CD4-positive, alpha-beta T cell treated with Interleukin-12 subunit alpha and Interleukin-12 subunit beta, for 1 hour (primary cell): ENCODE data around the gene HORMAD2.
A peak's percentile ranks its signal among the peaks of the same experiment; 100 is the strongest.

ENCODE experiments used
- DNase-seq: peaks from one replicate; pipeline ENCODE4 v3.0.0-alpha.2; 2020

Gene HORMAD2, protein sequence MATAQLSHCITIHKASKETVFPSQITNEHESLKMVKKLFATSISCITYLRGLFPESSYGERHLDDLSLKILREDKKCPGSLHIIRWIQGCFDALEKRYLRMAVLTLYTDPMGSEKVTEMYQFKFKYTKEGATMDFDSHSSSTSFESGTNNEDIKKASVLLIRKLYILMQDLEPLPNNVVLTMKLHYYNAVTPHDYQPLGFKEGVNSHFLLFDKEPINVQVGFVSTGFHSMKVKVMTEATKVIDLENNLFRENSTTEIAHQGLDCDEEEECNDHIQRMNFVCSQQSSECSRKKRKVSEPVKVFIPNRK

DNA sequence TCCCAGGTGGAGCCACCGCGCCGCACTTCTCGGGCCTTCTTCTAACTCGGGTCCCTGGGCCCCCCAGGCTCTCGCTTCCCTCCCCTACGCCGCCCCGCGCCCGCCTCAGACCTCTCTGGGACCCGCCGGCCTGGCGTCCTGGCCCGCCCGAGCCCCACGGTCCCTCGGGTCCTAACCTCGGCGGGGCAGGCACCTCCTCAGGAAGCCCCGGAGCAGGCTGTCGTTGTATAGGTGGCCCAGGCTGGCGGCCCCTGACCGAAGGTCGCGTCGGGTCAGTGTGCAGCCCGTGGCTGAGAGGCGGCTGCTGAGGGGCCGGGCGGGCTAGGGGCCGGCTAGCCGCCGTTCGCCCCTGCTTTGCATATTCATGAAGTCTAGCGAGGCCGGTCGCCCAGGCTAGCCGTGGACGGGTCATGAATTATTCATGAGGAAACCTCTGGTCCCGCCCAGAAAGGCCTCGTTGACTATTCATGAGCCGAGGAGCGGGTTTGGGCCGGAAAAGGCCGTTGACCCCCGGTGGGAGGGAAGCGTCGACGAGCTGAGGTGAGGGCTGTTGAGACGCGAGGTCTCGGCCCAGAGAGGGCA is at the start of gene HORMAD2:
Gene HORMAD2 (plus strand): TSS at position 513 of the 582 bp plus-strand sequence. CDS start 13,489 bp downstream, outside the sequence.
- DNase-seq: no peak

DNA sequence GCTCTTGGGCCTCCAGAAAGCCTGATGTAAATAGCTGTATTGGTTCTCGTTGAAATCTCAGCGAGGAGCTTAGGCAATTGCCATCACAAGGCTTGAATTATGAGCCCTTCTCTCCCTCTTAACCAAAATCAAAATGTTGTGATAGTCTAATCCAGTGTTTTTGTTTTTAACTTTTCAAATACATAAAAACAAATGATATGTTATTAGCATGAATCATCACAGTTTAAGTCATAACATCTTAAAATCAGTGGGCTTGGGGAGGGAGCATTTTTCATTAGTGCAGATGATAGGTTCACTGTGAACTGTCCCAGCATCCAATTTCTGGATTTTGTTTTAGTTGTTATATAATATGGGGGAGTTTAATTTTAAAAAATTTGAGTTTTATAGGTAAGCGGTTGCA is 48.9 kb upstream of the HORMAD2 start:
- DNase-seq: no peak

DNA sequence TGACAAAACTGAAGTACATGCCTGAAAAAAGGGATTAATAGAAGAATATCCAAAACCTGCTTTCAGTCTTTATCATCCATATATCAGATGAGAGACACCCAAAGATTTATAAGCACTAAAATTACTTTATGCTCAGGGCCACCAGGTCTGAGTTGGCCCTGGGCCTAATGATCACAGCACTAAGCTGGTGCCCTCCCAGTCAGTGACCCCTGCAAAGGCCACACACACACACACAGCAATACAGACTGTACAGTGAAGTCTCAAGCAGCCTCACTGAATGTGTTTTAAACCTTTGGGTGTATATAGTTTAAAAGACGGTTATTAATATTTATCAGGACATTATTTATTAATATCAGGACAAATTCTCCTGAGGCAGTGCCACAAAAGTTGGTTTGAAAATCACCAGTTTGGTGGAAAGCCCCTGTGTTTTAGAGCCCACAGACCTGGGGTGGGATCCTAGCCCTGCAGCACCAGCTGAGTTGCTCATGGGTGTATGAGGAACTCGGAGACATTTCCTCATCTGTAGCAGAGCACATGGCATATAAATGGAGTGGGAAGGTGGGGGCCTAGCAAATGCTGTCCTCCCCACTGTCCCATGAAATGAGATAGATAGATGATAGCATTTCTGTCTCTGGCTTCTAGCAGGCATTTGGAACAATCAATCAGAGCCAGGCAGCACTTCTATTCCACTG is 48.4 kb upstream of the HORMAD2 start:
- no peak for DNase-seq

DNA sequence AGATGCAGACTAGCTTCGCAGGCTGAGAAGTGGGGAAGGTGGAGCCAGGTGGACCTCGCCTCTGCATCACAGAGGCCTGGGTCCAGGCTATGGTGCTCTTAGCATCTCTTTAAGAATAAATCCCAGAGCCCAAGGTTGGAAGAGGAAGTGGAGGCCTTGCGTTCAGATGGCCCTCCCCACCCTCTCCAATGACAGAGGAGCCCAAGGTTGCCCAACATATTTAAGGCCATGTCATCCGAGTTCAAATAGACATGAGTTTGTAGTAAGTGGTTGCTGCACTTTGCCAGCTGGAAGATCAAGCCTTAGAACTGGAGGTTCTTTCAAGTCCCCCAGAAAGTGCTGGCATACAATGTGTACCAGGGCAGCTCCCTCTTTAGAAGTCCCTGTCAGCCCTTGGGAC is 47.1 kb upstream of the HORMAD2 start:
- no peak for DNase-seq

DNA sequence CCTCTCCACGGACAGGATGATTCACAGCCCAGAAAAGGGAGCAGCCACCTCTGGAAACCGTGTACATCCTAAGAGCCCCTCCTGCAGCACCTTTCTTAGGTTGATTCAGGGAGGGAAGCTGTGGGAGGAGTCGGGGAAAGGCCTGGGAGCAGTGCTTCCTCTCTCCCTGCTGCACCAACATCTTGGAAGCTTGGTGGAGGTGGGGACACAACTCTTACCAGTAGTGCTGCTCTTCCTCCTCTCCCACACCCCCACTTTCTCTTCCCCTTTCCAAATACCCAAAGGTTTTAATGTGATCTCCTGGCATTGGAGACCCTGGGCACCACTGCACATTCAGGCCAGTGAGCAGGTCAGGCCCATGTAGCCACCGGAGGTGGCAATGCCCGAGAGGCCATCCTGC is 46.4 kb upstream of the HORMAD2 start:
- DNase-seq: no peak

DNA sequence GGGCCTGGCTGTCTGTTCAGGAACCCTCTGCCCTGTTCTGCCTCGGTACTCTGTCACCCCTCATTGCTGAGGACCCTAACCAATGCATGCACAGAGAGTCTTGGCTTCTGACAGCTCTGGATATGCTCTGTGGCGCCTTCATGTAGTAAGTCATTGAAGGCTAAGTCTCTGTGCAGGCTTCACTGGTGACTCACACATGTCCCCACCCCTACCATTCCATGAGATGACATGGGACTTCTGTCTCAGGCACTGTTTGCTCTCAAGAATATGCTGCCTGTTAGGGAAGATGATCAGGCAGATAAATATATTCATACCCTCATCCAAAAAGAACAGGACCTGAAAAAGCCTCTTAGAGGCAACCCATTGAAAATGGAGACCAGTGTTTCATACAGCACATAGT is 43.6 kb upstream of the HORMAD2 start:
- no peak for DNase-seq

DNA sequence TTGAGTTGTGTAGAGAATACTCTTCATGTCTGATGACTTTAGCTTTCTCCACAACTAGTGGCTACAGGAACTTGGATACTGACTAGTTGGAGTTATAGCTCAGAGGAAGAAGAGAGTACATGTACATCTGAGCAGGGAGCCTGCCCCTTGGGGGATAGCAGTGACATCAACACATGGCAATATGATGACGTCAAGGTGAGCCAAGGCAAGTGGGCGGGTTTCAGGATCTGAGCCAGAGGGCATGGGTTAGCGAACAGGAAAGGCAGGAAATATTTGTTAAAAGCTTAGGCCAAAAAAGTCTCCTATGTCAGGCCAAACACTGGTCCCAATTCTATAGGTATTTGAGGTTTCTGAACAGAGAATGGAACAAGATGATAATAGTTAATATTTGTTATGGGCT is 42.0 kb upstream of the HORMAD2 start:
- no peak for DNase-seq

DNA sequence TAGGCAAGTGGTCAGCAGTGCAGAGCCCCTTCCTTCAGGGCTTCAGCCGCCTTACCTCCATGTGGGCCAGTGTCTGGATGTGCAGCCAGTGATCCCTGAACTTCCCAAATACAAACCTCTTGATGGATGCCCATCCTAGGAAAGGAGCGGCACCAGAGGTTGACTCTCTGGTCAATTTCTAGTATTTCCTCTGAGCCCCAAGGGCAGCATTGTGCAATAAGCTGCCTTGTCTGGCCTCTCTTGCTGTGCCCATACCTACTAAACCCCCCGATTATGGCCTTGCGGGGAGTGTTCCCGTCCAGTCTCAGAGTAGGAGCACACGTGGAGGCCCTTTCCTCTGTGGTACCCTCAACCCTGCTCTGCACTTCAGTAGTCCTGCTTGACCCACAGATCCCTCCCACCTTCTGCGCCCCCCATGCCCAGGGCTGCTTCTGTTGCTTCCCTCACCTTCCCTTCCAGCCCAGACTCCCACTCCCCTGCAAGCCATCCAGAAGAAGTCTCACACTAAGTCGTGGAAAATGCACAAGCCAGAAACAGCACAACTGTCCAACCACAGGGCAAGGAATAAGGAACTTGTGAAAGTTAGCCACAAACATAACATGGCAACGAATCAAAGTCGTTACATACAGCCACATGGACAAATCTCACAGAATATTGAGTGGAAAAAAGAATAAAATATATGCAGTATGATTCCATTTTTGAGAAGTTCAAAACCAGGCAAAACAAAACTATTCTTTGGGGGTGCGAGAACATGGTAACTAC is 39.6 kb upstream of the HORMAD2 start:
- DNase-seq: no peak

DNA sequence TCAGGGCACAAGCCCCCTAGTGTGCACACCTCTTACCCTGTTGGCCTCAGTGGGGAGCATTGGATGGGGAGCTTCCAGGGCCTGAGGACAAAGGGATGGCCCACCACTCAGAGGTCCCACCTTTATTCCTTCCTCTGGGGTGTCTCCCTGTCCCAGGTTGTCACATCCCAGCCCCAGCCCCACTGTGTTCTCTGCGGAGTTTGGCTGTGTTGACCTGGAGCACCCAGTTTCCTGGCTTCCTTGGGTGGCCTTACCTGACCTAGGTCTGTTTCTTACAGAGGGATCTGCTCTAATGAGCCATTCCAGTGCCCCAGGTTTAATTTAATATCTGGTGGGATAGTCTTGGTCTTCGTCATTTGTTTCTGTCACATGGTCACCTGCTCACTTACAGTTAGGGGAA is 38.8 kb upstream of the HORMAD2 start:
- no peak for DNase-seq

DNA sequence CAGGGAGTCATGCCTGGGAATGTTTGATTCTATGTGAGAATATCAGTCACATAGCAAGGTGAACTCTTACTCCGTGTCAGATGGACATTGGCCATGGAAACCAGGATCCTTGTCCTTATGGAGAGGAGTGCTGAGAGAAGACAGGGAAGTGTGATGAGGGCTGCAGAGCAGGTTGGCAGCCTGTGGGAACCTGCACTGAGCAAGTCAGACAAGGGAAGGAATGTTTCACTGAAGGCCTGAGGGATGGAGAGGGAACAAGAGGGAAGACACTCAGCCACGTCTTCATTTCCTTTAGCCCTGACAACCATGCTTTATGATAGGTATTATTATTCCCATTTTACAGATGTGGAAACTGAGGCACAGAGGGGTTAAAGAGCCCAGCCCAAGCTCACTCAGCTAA is 38.4 kb upstream of the HORMAD2 start:
- DNase-seq: no peak

DNA sequence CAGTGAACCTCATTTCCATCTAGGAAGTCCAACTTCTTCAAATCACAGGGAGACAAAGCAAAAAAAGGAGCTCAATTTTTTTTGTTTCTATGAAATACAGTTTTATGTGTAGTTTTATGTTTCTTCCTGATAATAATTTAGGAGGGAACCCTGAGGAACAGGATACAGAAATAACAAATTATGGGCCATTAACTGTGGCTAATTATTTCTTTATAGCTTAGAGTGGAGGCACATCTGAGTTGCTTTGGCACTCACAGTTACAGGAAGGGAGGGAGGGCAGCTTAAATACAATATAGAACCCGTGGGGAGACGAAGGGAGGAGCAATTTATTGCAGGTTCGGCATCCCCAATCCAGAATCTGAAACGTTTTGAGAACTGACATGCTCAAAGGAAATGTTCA is 37.1 kb upstream of the HORMAD2 start:
- no peak for DNase-seq

DNA sequence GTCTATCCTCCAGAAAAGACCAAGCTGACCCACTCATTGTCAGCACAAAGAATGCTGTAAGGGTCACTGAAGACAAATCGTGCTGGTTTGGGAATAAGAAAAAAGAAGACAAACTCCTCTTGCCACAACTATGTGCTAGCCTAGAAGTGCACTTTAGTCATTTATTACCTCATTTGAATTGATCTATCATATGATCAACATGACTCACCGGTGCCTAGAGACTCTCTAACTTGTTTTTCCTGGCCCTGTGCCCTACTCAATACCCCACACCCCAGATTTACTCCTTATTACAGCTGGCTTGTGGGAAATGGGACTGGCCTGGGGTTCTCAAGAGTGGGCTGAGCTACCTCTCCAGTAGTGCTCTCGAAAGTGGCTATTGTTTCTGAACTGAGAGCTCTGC is 35.9 kb upstream of the HORMAD2 start:
- DNase-seq: no peak

DNA sequence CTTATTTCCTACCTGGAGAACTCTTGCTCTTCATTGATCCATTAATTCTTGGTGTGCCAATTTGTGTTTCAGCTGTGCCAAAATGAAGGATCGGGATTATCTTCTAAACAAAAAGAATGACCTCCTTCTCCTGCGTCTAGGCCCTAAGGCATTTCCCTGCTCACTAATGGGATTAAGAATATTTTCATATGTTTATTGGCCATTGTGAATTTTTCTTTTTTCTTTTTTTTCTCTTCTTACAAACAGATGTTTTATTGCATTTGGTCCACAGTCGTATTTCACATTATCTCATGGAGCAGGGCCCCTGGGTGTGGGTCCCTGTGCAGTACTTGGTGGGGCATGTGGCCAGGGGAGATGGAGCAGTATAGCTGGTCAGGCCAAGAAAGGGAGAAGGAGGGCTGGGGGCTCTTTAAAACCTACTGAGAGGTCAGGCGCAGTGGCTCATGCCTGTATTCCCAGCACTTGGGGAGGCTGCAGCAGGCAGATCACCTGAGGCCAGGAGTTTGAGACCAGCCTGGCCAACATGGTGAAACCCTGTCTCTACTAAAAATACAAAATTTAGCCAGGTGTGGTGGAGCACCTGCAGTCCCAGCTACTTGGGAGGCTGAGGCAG is 35.3 kb upstream of the HORMAD2 start:
- no peak for DNase-seq

DNA sequence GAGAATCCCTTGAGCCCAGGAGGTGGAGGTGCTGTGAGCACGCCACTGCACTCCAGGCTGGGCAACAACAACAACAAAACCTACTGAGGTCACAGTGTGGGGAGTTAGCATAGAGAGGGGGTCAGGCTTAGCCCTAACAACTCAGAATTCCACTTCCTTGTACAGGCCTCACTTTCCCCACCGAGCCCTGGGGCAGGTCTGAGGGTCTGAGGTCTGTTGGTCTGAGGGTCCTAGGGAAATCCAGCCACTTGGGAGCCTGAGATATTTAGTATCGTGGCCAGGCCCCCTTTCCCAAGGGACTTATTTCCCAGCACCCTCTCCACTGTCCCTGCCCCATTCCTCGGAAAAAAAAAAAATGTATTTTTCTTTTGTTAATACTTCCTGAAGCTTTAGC is 34.8 kb upstream of the HORMAD2 start:
- DNase-seq: no peak

DNA sequence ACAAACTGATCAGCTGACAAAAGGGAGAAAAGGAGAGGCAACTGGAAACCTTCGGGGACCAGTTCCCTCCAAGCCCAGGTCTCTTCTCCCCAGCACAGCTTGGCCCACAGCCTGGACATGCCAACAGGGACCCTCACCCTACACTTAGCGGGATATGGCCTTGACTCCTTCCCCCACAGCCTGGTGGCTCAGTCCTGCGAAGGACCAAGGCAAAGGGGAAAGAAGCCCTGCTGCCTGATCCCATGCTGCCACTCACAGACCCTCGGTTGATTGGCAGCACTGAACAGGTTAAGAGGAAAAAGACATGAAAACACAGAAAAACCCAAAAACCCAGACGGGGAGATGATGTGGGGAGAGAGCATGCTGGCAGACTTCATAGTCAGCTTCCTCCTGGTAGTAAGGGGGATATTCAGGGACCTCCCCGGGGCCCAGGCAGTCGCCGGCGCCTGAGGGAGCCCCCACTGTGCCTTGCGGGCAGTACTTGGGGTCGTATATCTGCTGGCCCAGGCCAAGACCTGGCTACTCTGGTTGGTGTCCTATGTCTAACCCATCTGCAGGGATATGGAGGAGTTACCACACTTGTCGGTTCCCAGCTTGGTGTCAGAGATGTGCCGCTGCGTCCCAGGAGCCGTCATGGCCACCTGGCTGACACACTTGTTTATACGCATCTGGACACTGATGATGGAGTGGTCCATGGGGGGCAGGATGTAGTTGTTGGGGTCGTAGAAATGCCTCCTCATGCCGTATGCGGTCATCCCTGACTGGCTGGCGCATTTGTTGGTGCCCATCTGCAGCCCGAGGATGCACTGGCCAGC is 34.2 kb upstream of the HORMAD2 start:
- no peak for DNase-seq

DNA sequence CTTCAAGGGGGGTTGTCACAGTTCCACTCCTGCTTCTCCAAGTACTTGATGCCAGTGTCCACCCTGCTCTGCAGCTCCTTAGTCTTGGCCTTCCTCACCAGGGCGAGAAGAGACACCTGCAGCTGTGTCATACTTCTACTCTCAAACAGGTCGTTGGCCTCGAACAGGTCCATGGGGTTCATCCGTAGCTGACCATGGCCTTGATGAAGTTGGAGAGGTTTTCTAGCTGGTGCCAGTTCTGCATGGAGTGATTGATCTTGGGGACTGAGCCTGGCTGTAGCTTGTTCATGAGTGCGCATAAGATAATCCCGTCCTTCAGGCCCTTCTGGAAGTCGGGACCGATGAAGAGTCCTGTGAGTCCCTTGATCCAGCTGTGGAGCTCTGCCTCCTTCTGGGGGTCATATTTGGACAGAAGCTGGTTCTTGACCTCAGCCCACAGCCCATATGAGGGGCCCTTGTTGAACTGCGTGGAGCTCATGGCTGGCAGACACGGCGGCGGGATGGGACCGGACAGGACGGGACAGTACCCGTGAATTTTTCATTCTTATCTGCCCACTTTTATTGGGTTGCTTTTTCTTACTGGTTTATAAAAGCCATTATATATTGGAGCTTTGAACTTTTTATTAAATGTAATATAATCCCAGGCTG is 33.4 kb upstream of the HORMAD2 start:
- DNase-seq: no peak

DNA sequence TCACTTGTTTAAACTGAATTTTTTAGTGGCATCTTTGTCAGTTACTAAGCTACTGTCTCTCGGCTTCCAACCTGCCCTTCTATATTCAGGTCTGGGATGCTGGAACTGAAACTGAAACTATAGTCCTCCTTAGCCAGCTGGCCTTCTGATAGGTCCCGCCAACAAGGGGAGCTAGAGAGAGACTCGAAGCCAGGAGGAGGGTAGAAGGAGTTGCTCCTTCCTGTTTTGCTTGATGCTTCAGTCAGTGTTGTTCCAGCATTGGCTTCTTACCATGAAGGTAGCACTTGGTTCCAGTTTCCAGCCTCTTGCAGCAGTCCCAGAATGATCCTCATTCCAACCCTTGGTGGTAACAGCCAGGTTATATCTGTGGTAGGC is 32.9 kb upstream of the HORMAD2 start:
- peak; percentile 65 for DNase-seq

DNA sequence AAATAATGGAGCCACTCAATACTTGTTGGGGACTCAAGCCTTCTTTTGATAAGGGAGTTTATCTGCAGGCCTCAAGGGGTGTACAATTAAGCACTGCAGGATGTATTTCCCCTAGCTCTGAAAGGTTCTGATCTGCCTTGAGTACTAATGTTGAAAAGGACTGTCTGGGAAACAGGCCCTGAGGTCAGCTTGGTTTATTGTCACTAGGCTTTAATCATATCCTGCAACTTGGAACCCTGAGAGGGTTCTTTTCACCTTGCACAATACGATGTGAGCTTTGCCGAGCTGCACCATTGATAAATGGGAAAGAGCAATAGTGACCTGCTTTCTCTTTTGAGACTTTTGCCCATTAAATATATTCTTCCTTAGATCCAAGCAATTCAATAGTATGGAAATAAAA is 31.6 kb upstream of the HORMAD2 start:
- DNase-seq: no peak

DNA sequence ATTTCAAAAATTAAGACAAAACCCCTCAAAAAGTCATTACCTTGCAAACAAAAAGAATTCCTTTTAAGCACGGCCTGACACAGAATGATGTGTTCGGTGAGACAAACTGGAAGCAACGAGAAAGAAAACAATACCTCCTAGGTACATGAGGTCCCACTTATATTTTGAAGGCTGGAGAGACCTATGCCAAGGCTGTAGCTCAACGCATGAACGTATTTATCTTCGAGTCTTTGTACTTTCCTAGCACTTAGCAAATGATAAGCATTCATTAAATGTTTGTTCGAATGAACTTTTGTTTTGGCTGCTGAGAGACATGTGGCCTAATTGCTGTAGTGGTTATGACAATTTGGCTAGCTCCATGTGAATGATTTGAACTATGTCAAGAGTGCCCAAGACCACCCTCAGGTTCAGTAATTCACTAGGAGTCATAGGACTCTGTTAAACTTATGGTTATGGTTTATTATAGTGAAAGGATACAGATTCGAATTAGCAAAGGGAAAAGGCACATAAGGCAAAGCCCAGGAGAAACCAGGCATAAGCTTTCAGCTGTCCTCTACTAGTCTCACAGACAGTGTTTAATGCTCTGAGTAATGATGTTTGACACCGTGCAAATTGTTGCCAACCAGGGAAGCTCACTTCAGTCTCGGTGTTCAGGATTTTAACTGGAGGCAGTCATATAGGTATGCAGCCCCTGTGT is 26.0 kb upstream of the HORMAD2 start:
- DNase-seq: no peak

DNA sequence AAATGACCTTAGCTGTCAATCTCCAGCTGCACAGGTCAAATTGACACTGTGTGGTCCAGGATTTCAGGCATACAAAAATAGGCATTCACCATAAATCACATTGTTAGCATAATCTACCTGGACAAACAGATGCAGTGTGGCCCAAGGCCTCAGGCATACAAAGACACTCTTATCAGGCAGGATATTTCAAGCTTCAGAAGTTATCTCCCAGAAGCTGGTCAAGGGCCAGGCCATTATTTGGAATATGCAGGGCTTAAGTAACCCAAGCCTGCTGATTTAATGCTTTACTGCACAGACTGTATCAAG is 25.5 kb upstream of the HORMAD2 start:
- no peak for DNase-seq

DNA sequence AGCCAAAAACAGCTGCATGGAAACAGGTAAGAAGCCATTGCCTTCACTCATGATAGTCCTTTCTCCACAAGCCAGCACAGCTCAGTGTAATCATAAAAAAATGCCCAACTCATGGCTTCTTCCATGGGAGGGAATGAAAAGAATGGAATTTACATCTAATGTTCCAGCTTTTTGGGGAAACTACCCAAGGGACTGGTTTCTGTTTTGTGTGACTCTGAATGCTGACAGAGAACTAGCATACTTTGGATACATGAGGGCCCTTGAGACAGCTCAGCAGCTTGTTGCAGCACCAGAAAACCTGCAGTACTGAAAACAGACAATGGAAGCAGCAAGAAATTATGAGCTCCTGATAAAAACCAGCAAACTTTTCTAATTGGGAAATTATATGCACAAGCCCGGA is 24.2 kb upstream of the HORMAD2 start:
- no peak for DNase-seq
